GM12874 (cell line): ENCODE results near the gene ACADS.

Experiments
- TF ChIP-seq, protein P1 (sequence below): IDR thresholded peaks from 2 replicates; pipeline ENCODE4 v1.5.1; 2011; ENCODE audit warnings: low read depth, mild to moderate bottlenecking, control low read depth, low read length, moderate library complexity; ENCODE audit not compliant: insufficient read depth

The ACADS gene

DNA sequence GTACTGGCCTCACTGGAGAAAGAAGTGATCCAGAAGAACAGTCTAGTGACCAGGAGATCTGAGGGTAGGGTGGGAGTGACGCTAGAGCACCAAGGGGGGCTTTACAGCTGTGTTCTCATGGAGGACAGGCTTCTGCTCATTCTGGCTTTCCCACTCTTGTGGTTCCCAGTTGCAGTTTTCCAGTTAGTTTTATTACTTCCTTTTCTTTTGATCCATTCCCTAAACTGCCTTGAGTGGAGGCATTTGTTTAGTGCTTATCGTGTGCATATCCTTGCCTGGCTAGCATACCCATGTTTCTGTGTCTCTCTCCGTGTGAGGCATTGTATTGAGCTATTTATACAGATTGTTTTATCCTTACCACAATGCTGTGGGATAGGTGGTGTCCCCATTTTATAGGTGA, 34.6 kb upstream of the ACADS start:
- TF ChIP-seq, protein P1, sequence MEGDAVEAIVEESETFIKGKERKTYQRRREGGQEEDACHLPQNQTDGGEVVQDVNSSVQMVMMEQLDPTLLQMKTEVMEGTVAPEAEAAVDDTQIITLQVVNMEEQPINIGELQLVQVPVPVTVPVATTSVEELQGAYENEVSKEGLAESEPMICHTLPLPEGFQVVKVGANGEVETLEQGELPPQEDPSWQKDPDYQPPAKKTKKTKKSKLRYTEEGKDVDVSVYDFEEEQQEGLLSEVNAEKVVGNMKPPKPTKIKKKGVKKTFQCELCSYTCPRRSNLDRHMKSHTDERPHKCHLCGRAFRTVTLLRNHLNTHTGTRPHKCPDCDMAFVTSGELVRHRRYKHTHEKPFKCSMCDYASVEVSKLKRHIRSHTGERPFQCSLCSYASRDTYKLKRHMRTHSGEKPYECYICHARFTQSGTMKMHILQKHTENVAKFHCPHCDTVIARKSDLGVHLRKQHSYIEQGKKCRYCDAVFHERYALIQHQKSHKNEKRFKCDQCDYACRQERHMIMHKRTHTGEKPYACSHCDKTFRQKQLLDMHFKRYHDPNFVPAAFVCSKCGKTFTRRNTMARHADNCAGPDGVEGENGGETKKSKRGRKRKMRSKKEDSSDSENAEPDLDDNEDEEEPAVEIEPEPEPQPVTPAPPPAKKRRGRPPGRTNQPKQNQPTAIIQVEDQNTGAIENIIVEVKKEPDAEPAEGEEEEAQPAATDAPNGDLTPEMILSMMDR = no peak

DNA sequence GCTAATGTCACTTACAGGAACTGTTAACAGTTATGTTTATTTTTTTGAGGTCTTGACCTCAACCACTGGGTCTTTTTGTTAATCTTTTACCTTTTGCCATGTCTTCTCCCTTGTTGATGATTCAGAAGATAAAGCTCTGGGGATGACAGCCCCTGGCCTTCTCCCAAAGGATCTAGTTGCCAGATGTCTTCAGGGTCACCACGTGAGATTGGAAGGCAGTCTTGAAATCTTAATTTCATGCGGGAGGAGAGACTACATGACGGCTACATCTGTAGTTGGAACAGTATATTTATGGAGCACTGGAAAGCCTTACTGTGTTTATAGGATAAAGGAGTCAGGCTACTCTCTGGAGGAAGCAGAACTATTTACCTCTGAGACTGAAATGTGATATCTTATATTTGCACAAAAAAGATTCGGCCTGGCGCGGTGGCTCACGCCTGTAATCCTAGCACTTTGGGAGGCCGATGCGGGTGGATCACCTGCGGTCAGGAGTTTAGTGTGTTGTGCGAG, 33.0 kb upstream of the ACADS start:
- TF ChIP-seq, protein P1 = no peak

DNA sequence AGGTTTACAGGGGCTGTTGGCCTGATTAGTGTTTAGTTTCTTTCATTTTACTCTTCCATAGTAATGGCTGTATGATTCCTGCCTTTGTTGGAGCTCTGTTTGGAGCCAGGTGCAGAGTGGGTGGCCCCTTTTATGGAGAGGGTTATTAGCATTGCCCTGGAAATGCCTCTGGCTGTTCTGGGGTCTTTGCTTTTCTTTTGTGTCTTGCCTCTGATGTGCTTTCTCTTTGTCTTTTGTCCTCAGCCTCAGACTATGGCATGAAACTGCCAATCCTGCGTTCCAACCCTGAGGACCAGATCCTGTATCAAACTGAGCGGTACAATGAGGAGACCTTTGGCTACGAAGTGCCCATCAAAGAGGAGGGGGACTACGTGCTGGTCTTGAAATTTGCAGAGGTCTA, 31.8 kb upstream of the ACADS start:
- TF ChIP-seq, protein P1 = no peak

DNA sequence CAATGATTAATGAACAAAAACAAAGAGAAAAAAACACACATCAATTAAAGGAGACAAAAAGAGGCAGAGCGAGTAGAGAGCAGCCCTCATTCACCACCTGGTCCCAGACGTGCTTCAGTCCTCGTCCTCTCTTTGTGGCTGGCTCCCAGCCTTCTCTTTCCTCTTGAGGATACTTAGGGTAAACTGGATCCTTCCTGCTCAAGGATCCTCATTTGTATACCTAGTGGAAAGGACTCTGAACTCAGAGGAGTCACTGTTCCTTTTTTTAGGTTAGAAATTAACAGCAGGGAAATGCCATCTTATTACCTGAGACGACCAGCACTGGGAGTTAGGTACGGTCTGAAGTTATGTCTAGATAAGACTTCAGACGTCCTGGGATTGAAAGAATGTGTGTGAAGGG, 29.0 kb upstream of the ACADS start:
- TF ChIP-seq, protein P1 = no peak

DNA sequence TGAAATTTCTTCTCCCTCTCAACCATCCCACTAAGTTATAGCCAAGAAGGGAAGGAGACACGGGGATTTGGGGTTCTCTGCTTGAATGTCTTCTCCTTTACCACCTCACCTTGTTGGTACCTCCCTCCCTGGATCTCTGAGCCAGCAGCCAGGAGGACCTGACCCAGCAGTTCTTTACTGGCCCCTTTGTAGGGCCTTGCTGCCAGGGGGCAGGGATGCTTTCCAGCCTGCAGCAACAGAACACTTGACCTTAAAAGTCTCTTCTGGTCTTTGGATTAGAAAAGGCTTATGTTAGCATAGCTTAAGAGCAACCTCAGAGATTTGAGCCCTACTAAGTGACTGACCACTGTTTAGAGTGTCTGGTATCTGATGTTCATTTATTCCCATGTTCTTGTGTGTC, 28.3 kb upstream of the ACADS start:
- TF ChIP-seq, protein P1 = no peak

DNA sequence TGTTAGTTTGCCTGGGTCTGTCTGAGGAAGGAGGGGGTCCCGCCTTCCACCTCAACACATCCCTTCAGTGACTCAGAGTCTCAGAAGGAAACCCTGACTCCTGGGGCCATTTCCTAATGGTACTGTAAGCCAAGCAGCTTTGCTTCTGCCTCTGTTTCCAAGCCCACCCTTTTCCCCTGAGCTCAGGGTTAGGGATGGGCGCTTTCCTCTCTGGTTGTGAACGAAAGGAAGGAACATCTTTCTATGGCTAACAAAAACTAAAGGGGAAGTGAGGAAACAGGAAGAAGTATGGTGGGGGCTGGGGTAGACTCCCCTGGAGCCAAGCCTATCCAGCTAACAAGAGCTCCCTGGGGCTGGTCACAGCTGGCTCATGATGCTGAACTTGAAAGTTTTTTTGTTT, 27.0 kb upstream of the ACADS start:
- TF ChIP-seq, protein P1 = no peak

DNA sequence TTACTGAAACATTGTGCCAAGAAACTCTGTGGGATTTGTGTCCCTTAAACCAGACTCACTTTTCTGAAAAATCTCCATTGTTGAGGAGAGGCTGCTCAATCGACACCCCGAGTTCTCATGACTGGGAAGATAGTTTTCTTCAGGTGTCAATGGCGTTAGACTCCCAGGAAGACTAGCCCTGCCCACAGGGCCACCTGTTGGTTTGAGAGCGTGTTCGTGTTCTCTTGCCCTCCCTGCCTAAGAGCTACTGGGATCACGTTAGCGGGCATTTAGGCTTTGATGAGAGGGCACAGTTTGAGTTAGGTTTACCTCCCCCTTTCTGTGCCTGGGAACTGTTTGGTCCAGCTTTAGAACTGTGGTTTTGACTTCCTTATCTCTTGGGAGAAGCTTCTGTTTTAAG, 26.1 kb upstream of the ACADS start:
- TF ChIP-seq, protein P1 = no peak
